Measurements from ENCODE around the gene NCOA7. TPM values are rescaled to one million over a fixed set of nuclear protein-coding genes. Genes with fewer than 3 reads are reported as not detected.
"Not testable (repeated sequence)": the region's sequence is repeated elsewhere in the genome, so short reads cannot be mapped to it uniquely, and the experiment has no call there.

The NCOA7 gene
- total RNA-seq, 3 donors from 2014 or later = 47.8 to 58.8 (median 57.8) TPM

- Mint-ChIP-seq H3K36me3 (ENCODE audit: insufficient read depth) (no peaks in the 10 kb centered on the region), H3K4me1 (ENCODE audit: low read depth) (peaks cover 9% of the 10 kb centered on the region), H3K27me3 (ENCODE audit: low read depth) (peaks cover 6% of the 10 kb centered on the region), H3K9me3 (no peaks in the 10 kb centered on the region), H3K4me3 (no peak overlapping the region)
- ATAC-seq = peak; percentile 69 to 76
- DNase-seq = no peak
Measured at GRCh38 chr6:125773387-125774341, 17.1 kb upstream of the NCOA7 start.

GRCh38 chr6:125776107-125776826 lies 14.5 kb upstream of the NCOA7 start:
- not testable (repeated sequence) for H3K36me3 Mint-ChIP-seq (ENCODE audit: insufficient read depth); H3K9me3 Mint-ChIP-seq; DNase-seq; H3K4me1 Mint-ChIP-seq (ENCODE audit: low read depth); H3K4me3 Mint-ChIP-seq; ATAC-seq; H3K27me3 Mint-ChIP-seq (ENCODE audit: low read depth)

GRCh38 chr6:125779924-125780539 lies 10.7 kb upstream of the NCOA7 start:
- H3K4me3 Mint-ChIP-seq = no peak overlapping the region
- peaks cover 10% of the 10 kb centered on the region for H3K4me1 Mint-ChIP-seq (ENCODE audit: low read depth)
- DNase-seq = peak; percentile 86
- H3K36me3 Mint-ChIP-seq (ENCODE audit: insufficient read depth) = no peaks in the 10 kb centered on the region
- H3K9me3 Mint-ChIP-seq = no peaks in the 10 kb centered on the region
- ATAC-seq = peak; percentile 81
- H3K27me3 Mint-ChIP-seq (ENCODE audit: low read depth) = no peaks in the 10 kb centered on the region

GRCh38 chr6:125780540-125781313 lies 10.0 kb upstream of the NCOA7 start:
- no peak overlapping the region for H3K4me3 Mint-ChIP-seq
- ATAC-seq = peak; percentile 80 to 81
- H3K4me1 Mint-ChIP-seq (ENCODE audit: low read depth) = peaks cover 10% of the 10 kb centered on the region
- no peaks in the 10 kb centered on the region for H3K27me3 Mint-ChIP-seq (ENCODE audit: low read depth)
- no peaks in the 10 kb centered on the region for H3K9me3 Mint-ChIP-seq
- peaks cover 2% of the 10 kb centered on the region for H3K36me3 Mint-ChIP-seq (ENCODE audit: insufficient read depth)
- peak; percentile 51 for DNase-seq

GRCh38 chr6:125781314-125781868 lies 9.4 kb upstream of the NCOA7 start:
- Mint-ChIP-seq H3K36me3 (ENCODE audit: insufficient read depth) (peaks cover 6% of the 10 kb centered on the region), H3K27me3 (ENCODE audit: low read depth) (no peaks in the 10 kb centered on the region), H3K9me3 (no peaks in the 10 kb centered on the region), H3K4me3 (no peak overlapping the region), H3K4me1 (ENCODE audit: low read depth) (peaks cover 10% of the 10 kb centered on the region)
- peak; percentile 42 for DNase-seq
- ATAC-seq = peak; percentile 57 to 62

GRCh38 chr6:125784365-125784764 lies 6.4 kb upstream of the NCOA7 start:
- no peaks in the 10 kb centered on the region for H3K27me3 Mint-ChIP-seq (ENCODE audit: low read depth)
- H3K4me3 Mint-ChIP-seq = no peak overlapping the region
- peaks cover 14% of the 10 kb centered on the region for H3K36me3 Mint-ChIP-seq (ENCODE audit: insufficient read depth)
- no peaks in the 10 kb centered on the region for H3K9me3 Mint-ChIP-seq
- ATAC-seq (no peak), DNase-seq (no peak)
- H3K4me1 Mint-ChIP-seq (ENCODE audit: low read depth) = peaks cover 18% of the 10 kb centered on the region

GRCh38 chr6:125787791-125788190 lies 3.0 kb upstream of the NCOA7 start:
- DNase-seq (no peak), ATAC-seq (no peak)
- H3K27me3 Mint-ChIP-seq (ENCODE audit: low read depth) = no peaks in the 10 kb centered on the region

GRCh38 chr6:125789167-125789566 lies 1.6 kb upstream of the NCOA7 start:
- DNase-seq (no peak), ATAC-seq (no peak)
- Mint-ChIP-seq H3K9me3 (no peaks in the 10 kb centered on the region), H3K27me3 (ENCODE audit: low read depth) (no peaks in the 10 kb centered on the region), H3K4me1 (ENCODE audit: low read depth) (peaks cover 44% of the 10 kb centered on the region), H3K36me3 (ENCODE audit: insufficient read depth) (peaks cover 15% of the 10 kb centered on the region), H3K4me3 (peak overlapping the region; percentile 87)

More at GRCh38 chr6:125787791-125788190, 3.0 kb upstream of the NCOA7 start:
- Mint-ChIP-seq H3K4me3 (no peak overlapping the region), H3K36me3 (ENCODE audit: insufficient read depth) (peaks cover 14% of the 10 kb centered on the region), H3K4me1 (ENCODE audit: low read depth) (peaks cover 35% of the 10 kb centered on the region), H3K9me3 (no peaks in the 10 kb centered on the region)

- H3K4me1 Mint-ChIP-seq (ENCODE audit: low read depth) = peaks cover 50% of the 10 kb centered on the region
- peak; percentile 6 to 9 for ATAC-seq
- H3K4me3 Mint-ChIP-seq = peak overlapping the region; percentile 87
- no peaks in the 10 kb centered on the region for H3K9me3 Mint-ChIP-seq
- H3K27me3 Mint-ChIP-seq (ENCODE audit: low read depth) = no peaks in the 10 kb centered on the region
- peaks cover 15% of the 10 kb centered on the region for H3K36me3 Mint-ChIP-seq (ENCODE audit: insufficient read depth)
- no peak for DNase-seq
Measured at GRCh38 chr6:125789576-125790357, 993 bp upstream of the NCOA7 start.

- DNase-seq (peak; percentile 31), ATAC-seq (peak in 1 of 2 donors; percentile 15)
- H3K9me3 Mint-ChIP-seq = no peaks in the 10 kb centered on the region
- no peaks in the 10 kb centered on the region for H3K27me3 Mint-ChIP-seq (ENCODE audit: low read depth)
- H3K4me1 Mint-ChIP-seq (ENCODE audit: low read depth) = peaks cover 60% of the 10 kb centered on the region
- peaks cover 12% of the 10 kb centered on the region for H3K36me3 Mint-ChIP-seq (ENCODE audit: insufficient read depth)
- peak overlapping the region; percentile 91 for H3K4me3 Mint-ChIP-seq
Measured at GRCh38 chr6:125791151-125791819, 525 bp downstream of the NCOA7 start.

GRCh38 chr6:125791820-125792165 lies 1.0 kb downstream of the NCOA7 start:
- Mint-ChIP-seq H3K27me3 (ENCODE audit: low read depth) (no peaks in the 10 kb centered on the region), H3K4me1 (ENCODE audit: low read depth) (peaks cover 60% of the 10 kb centered on the region), H3K9me3 (no peaks in the 10 kb centered on the region), H3K4me3 (peak overlapping the region; percentile 91), H3K36me3 (ENCODE audit: insufficient read depth) (peaks cover 12% of the 10 kb centered on the region)
- DNase-seq = no peak
- no peak for ATAC-seq

GRCh38 chr6:125792172-125792571 lies 1.4 kb downstream of the NCOA7 start:
- DNase-seq = no peak
- Mint-ChIP-seq H3K4me1 (ENCODE audit: low read depth) (peaks cover 60% of the 10 kb centered on the region), H3K36me3 (ENCODE audit: insufficient read depth) (peaks cover 8% of the 10 kb centered on the region), H3K4me3 (peak overlapping the region; percentile 91), H3K9me3 (no peaks in the 10 kb centered on the region), H3K27me3 (ENCODE audit: low read depth) (no peaks in the 10 kb centered on the region)
- ATAC-seq = no peak

Measured in activated T-cell treated with anti-CD3 and anti-CD28 coated beads, Interleukin-2, amount 50 U/mL, for 4 hours (primary cell).